Esophagus squamous epithelium (tissue), 4 donors: ENCODE measurements around the gene AP1G1.

Experiments
- CTCF ChIP-seq, 6 experiments: fragments of 450-650 bp in 4 of 6; fragments of 200-600 bp in 2 of 6; sonication (generic) in 2 of 6; IDR thresholded peaks; one replicate each; pipeline ENCODE4 v1.5.1; 2016 to 2019; ENCODE audit warnings: antibody characterized with exemption in 6 of 6, mild to moderate bottlenecking in 4 of 6, moderate library complexity in 4 of 6
- POLR2A ChIP-seq, 4 donors: fragments of 450-650 bp; IDR thresholded peaks; one replicate each; pipeline ENCODE4 v1.6.1; 2017; ENCODE audit warnings: antibody characterized with exemption in 4 of 4, mild to moderate bottlenecking in 4 of 4, moderate library complexity in 3 of 4

GRCh38 chr16:71852158-71852557 lies 43.5 kb upstream of the AP1G1 start:
- TF ChIP-seq CTCF (IDR thresholded peaks at IDR 0.05) (no peak), POLR2A (IDR thresholded peaks at IDR 0.05) (no peak)
